PC-9 (cell line): Measurements from ENCODE around the gene P4HB. TPM values are rescaled to one million over a fixed set of nuclear protein-coding genes. Genes with fewer than 3 reads are reported as not detected.
A peak's percentile ranks its signal among the peaks of the same experiment; 100 is the strongest.

Experiments used
- BruUV-seq: library from RNA; stranded (reverse); fragments of 400-500 nt; replicated peaks from 2 replicates; lab custom pipeline; 2021; lab: Mats Ljungman, UMichigan
- CTCF ChIA-PET: fragments of 300-600 bp; sonication (Branson Sonifier 250); formaldehyde crosslinking; loops from one replicate; lab custom pipeline; 2022; ENCODE audit warnings: antibody characterized with exemption; lab: Charles Lee
- POLR2A ChIA-PET: fragments of 300-600 bp; sonication (Branson Sonifier 250); formaldehyde crosslinking; loops from one replicate; lab custom pipeline; 2022; ENCODE audit warnings: antibody characterized with exemption; ENCODE audit not compliant: unreplicated experiment; lab: Charles Lee
- DNase-seq, 2 experiments: peaks; one replicate each; pipeline versions ENCODE4 v3.0.0 to v3.0.0-alpha.2; 2015 to 2022; ENCODE audit warnings: mixed read lengths in 1 of 2
- H2AFZ ChIP-seq: fragments of 200-600 bp; sonication (generic); 2 replicates; pipeline ENCODE4 v1.8.1; 2017; ENCODE audit warnings: antibody characterized with exemption
- H3F3A ChIP-seq: fragments of 200-600 bp; sonication (generic); 2 replicates; pipeline ENCODE4 v1.8.1; 2017; ENCODE audit warnings: antibody characterized with exemption, mild to moderate bottlenecking, low read depth; ENCODE audit not compliant: insufficient read depth
- H3K27ac ChIP-seq: fragments of 200-600 bp; sonication (generic); 2 replicates; pipeline ENCODE4 v1.6.1; 2016; ENCODE audit warnings: mixed run types
- H3K27me3 ChIP-seq: fragments of 200-600 bp; sonication (generic); 2 replicates; pipeline ENCODE4 v1.6.1; 2016; ENCODE audit warnings: low read depth, mixed run types; ENCODE audit not compliant: insufficient read depth
- H3K36me3 ChIP-seq: fragments of 200-600 bp; sonication (generic); 2 replicates; pipeline ENCODE4 v1.6.1; 2016; ENCODE audit warnings: low read depth, mixed run types
- H3K4me1 ChIP-seq: fragments of 200-600 bp; sonication (generic); replicated peaks from 2 replicates; pipeline ENCODE4 v1.6.1; 2016; ENCODE audit warnings: mixed run types; ENCODE audit not compliant: insufficient read depth
- H3K4me2 ChIP-seq: fragments of 200-600 bp; sonication (generic); 2 replicates; pipeline ENCODE4 v1.6.1; 2017; ENCODE audit warnings: mixed run types
- H3K4me3 ChIP-seq: fragments of 200-600 bp; sonication (generic); 2 replicates; pipeline ENCODE4 v1.6.1; 2016; ENCODE audit warnings: mixed run types
- H3K79me2 ChIP-seq: fragments of 200-600 bp; sonication (generic); 2 replicates; pipeline ENCODE4 v1.6.1; 2017; ENCODE audit warnings: low read depth, mixed run types
- H3K9me2 ChIP-seq: fragments of 200-600 bp; sonication (generic); 2 replicates; pipeline ENCODE4 v1.8.1; 2017; ENCODE audit warnings: mild to moderate bottlenecking; ENCODE audit not compliant: insufficient read depth
- H3K9me3 ChIP-seq: fragments of 200-600 bp; sonication (generic); 2 replicates; pipeline ENCODE4 v1.8.1; 2016; ENCODE audit warnings: low read depth; ENCODE audit not compliant: insufficient read depth
- H4K20me1 ChIP-seq: fragments of 200-600 bp; sonication (generic); 2 replicates; pipeline ENCODE4 v1.8.1; 2017; ENCODE audit not compliant: insufficient read depth
- EZH2 ChIP-seq: fragments of 200-600 bp; sonication (generic); IDR thresholded peaks from 2 replicates; pipeline ENCODE4 v1.8.0; 2017; ENCODE audit warnings: antibody characterized with exemption, low read depth
- intact Hi-C: fragments of 100-400 bp; cut with micrococcal nuclease; formaldehyde crosslinking; loops from one replicate; pipeline ENCODE4 v1.10.0; 2022; ENCODE audit not compliant: unreplicated experiment
- total RNA-seq: library from RNA; stranded (reverse); gene quantifications from 2 replicates; pipeline ENCODE4 v1.2.3, GENCODE V29; 2021
- TF ChIP-seq, protein P1 (sequence below): fragments of 200-600 bp; sonication (generic); conservative IDR thresholded peaks from 2 replicates; pipeline ENCODE4 v1.6.1; 2017; ENCODE audit warnings: mixed run types, antibody characterized with exemption, mild to moderate bottlenecking, moderate library complexity

P4HB gene
- total RNA-seq, 1 experiment from 2014 or later, result 636 TPM

DNA sequence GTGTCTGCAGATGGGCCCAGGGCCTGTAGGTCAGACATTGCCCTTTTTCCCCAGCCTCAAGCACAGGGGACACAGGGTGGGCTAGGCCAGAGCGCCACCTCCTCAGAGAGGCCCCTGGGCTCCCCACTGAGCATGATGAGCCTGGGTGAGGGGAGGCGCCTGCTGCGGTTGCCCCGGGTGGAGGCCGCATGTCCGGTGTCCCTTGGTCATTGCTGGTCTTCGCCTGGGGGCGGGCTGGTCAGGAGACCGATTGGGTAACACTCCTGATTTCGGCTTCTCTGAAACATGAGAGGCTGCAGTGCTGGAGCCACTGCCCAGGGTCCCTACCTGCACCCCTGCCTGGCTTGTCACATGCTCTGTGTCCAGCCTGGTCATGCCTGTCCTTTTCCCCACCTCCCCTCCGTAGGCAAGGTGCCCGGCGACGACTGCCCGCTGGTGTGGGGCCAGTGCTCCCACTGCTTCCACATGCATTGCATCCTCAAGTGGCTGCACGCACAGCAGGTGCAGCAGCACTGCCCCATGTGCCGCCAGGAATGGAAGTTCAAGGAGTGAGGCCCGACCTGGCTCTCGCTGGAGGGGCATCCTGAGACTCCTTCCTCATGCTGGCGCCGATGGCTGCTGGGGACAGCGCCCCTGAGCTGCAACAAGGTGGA, 39.3 kb upstream of the P4HB start:
- TF ChIP-seq, protein P1, sequence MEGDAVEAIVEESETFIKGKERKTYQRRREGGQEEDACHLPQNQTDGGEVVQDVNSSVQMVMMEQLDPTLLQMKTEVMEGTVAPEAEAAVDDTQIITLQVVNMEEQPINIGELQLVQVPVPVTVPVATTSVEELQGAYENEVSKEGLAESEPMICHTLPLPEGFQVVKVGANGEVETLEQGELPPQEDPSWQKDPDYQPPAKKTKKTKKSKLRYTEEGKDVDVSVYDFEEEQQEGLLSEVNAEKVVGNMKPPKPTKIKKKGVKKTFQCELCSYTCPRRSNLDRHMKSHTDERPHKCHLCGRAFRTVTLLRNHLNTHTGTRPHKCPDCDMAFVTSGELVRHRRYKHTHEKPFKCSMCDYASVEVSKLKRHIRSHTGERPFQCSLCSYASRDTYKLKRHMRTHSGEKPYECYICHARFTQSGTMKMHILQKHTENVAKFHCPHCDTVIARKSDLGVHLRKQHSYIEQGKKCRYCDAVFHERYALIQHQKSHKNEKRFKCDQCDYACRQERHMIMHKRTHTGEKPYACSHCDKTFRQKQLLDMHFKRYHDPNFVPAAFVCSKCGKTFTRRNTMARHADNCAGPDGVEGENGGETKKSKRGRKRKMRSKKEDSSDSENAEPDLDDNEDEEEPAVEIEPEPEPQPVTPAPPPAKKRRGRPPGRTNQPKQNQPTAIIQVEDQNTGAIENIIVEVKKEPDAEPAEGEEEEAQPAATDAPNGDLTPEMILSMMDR, result no peak
- TF ChIP-seq EZH2, result no peak
- H3K27ac ChIP-seq, result peak overlapping the region; percentile 87; the same call in 1 of the 2 replicates
- intact Hi-C loops, result loop anchor here (2.0 to 10.0 kb wide), 2 partner anchors 13 to 205 kb away; no protein-coding TSS in a partner anchor
- no peak for DNase-seq
- no peaks in the 10 kb centered on the region for H3K79me2 ChIP-seq
- H3F3A ChIP-seq, result peaks cover 32% of the 10 kb centered on the region
- no TSS peak for BruUV-seq
- H3K27me3 ChIP-seq, result no peaks in the 10 kb centered on the region
- H3K36me3 ChIP-seq, result no peaks in the 10 kb centered on the region
- H2AFZ ChIP-seq, result no peak overlapping the region
- H4K20me1 ChIP-seq, result no peaks in the 10 kb centered on the region
- no peaks in the 10 kb centered on the region for H3K9me2 ChIP-seq
- ChIA-PET POLR2A (no interaction called here), CTCF (no interaction called here)
- H3K4me2 ChIP-seq, result peak overlapping the region; percentile 67; the same call in 1 of the 2 replicates
- H3K4me3 ChIP-seq, result no peak overlapping the region
- peaks cover 30% of the 10 kb centered on the region for H3K4me1 ChIP-seq
- no peaks in the 10 kb centered on the region for H3K9me3 ChIP-seq

DNA sequence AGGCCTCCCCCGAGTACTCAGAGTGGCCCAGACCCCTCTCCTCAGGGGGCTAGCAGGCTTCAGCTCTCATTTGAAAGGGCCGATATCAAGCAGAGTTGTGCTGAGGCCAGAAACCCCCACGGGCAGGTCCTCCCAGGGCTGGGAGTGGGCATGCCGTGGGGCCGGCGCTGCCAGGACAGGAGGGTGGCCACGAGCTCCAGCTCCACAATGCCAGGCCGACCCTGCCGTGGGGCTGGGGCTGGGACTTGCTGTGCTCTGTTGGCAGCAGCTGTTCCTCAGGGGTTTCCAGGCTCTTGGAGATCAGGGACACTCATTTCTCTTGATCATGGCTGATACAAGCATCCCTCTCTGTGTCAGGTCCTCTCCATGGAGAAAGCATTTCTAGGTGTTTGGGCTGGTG, 38.5 kb upstream of the P4HB start:
- Histone ChIP-seq H2AFZ (no peak overlapping the region), H3K9me2 (no peaks in the 10 kb centered on the region), H3F3A (peaks cover 32% of the 10 kb centered on the region), H3K79me2 (no peaks in the 10 kb centered on the region), H3K4me1 (peaks cover 30% of the 10 kb centered on the region), H3K27ac (peak overlapping the region; percentile 87), H3K9me3 (no peaks in the 10 kb centered on the region), H3K36me3 (no peaks in the 10 kb centered on the region), H3K27me3 (no peaks in the 10 kb centered on the region), H4K20me1 (no peaks in the 10 kb centered on the region), H3K4me2 (peak overlapping the region; percentile 67), H3K4me3 (no peak overlapping the region; the same call in 1 of the 2 replicates)
- TF ChIP-seq, protein P1, result no peak
- TF ChIP-seq EZH2, result no peak
- no peak for DNase-seq
- ChIA-PET POLR2A (no interaction called here), CTCF (no interaction called here)
- intact Hi-C loops, result loop anchor here (2.0 to 10.0 kb wide), 2 partner anchors 14 to 206 kb away; no protein-coding TSS in a partner anchor
- no TSS peak for BruUV-seq

DNA sequence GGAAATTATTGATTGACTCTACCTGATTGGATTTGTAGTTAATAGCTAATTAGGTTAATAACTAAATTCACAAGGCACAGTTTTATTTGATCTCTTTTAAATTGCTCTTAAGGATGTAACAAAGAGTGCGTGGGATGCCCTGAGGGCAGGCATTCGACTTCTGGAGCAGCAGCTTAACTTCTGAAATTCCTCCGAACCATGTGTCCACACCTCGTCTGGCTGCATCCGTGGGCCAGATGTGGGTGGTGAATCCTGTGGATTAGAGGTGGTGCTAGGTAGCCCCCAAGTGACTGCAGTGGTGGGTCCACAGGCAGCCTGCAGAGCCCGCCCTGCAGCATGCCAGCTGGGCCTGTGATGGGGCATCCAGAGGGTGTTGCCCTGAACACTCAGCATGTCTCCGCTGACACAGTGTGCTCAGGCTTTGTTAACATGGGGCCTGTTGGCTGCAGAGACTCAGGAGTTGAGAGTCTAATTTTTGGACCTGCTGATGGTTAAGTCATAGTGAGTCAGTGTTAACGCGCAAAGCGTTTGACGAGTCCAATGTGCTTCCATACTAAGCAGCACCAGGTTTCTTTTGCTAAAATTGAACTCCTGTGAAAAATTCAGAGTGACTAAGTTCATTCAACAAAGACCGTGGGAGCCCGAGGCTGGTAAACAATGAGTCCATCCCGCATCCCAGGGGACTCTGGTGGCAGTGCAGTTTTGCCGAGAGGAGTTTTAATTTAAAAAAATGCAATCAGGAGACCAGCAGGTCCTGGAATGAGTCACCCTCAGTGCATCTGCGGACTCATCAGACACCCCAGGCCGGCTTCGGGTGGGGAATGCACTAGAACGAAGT, 37.9 kb upstream of the P4HB start:
- Histone ChIP-seq H3K9me3 (no peaks in the 10 kb centered on the region), H3K36me3 (no peaks in the 10 kb centered on the region), H4K20me1 (no peaks in the 10 kb centered on the region), H3K9me2 (no peaks in the 10 kb centered on the region), H3K4me1 (peaks cover 30% of the 10 kb centered on the region), H3K4me2 (peak overlapping the region; percentile 67), H3F3A (peaks cover 32% of the 10 kb centered on the region), H3K27ac (peak overlapping the region; percentile 87), H3K27me3 (no peaks in the 10 kb centered on the region), H3K4me3 (no peak overlapping the region), H3K79me2 (0 out of 2 replicates have a peak, but pooled peaks cover 2% of the 10 kb centered on the region), H2AFZ (no peak overlapping the region)
- no TSS peak for BruUV-seq
- DNase-seq, result peak; percentile 78 to 86
- ChIA-PET CTCF (interaction anchor here (0.9 kb wide), 1 partner anchor 12 kb away, joined by 3 read pairs; no protein-coding TSS in a partner anchor), POLR2A (interaction anchor here (0.5 to 0.7 kb wide), 2 partner anchors 12 to 195 kb away, joined by 3 read pairs; partner anchors contain the start of gene MRPL12)
- TF ChIP-seq EZH2, result no peak
- TF ChIP-seq, protein P1, result no peak
- intact Hi-C loops, result loop anchor here (2.0 to 10.0 kb wide), 2 partner anchors 15 to 207 kb away; no protein-coding TSS in a partner anchor
